Smooth muscle cell (in vitro differentiated cells): ENCODE data around the gene SPRYD4. TPM values are rescaled to one million over a fixed set of nuclear protein-coding genes. Genes with fewer than 3 reads are reported as not detected.

Experiments
- DNase-seq: peaks from one replicate; lab custom pipeline; 2025; ENCODE audit not compliant: unreplicated experiment; lab: John Stamatoyannopoulos, UW
- H2AFZ ChIP-seq: fragments of 200-600 bp; sonication (generic); 2 replicates; pipeline ENCODE4 v1.6.0; 2016; ENCODE audit warnings: antibody characterized with exemption, low read depth, mild to moderate bottlenecking
- H3F3A ChIP-seq: fragments of 200-600 bp; sonication (generic); 2 replicates; pipeline ENCODE4 v1.6.0; 2017; ENCODE audit warnings: antibody characterized with exemption, low read depth
- H3K27ac ChIP-seq: fragments of 200-600 bp; sonication (generic); 2 replicates; pipeline ENCODE4 v1.5.1; 2016; ENCODE audit warnings: low read depth, mild to moderate bottlenecking
- H3K27me3 ChIP-seq: fragments of 200-600 bp; sonication (generic); 2 replicates; pipeline ENCODE4 v1.6.1; 2016; ENCODE audit warnings: low read depth, mild to moderate bottlenecking
- H3K36me3 ChIP-seq: fragments of 200-600 bp; sonication (generic); 2 replicates; pipeline ENCODE4 v1.5.1; 2016; ENCODE audit warnings: low read depth
- H3K4me1 ChIP-seq: fragments of 200-600 bp; sonication (generic); 2 replicates; pipeline ENCODE4 v1.5.1; 2016; ENCODE audit warnings: low read depth
- H3K4me2 ChIP-seq: fragments of 200-600 bp; sonication (generic); 2 replicates; pipeline ENCODE4 v1.6.0; 2016; ENCODE audit warnings: mild to moderate bottlenecking
- H3K4me3 ChIP-seq: fragments of 200-600 bp; sonication (generic); 2 replicates; pipeline ENCODE4 v1.5.1; 2016; ENCODE audit warnings: mild to moderate bottlenecking
- H3K79me2 ChIP-seq: fragments of 200-600 bp; sonication (generic); 2 replicates; pipeline ENCODE4 v1.6.0; 2016; ENCODE audit warnings: low read depth, mild to moderate bottlenecking
- H3K9ac ChIP-seq: fragments of 200-600 bp; sonication (generic); 2 replicates; pipeline ENCODE4 v1.6.0; 2016; ENCODE audit warnings: low read depth
- H3K9me3 ChIP-seq: fragments of 200-600 bp; sonication (generic); replicated peaks from 2 replicates; pipeline ENCODE4 v1.5.1; 2016; ENCODE audit warnings: low read depth
- H4K20me1 ChIP-seq: fragments of 200-600 bp; sonication (generic); 2 replicates; pipeline ENCODE4 v1.6.0; 2016; ENCODE audit warnings: low read depth
- WGBS: methylation state at CpG from one replicate; pipeline ENCODE4 v1.1.7; 2016; ENCODE audit warnings: low lambda C conversion rate; 5-methylcytosine and 5-hydroxymethylcytosine counted together
- polyA plus RNA-seq: library from polyadenylated mRNA; unstranded; fragments of >200 nt; fragmentation: Nextera tagmentation; extraction: Ambion mirVana; gene quantifications from 2 replicates; pipeline ENCODE4 v1.2.1, GENCODE V29; 2016
- total RNA-seq: library from RNA; depleted of rRNA; stranded (reverse); fragments of >200 nt; gene quantifications from 2 replicates; pipeline ENCODE4 v1.2.3, GENCODE V29; 2014
- TF ChIP-seq, protein P1 (sequence below): fragments of 200-600 bp; sonication (generic); IDR thresholded peaks from 2 replicates; pipeline ENCODE4 v1.5.1; 2017; ENCODE audit warnings: borderline replicate concordance, mild to moderate bottlenecking, antibody characterized with exemption; ENCODE audit not compliant: insufficient read depth, poor library complexity, severe bottlenecking

Gene SPRYD4
- total and polyA plus RNA-seq, 2 experiments from 2014 or later: 0.71 to 1.0 TPM

- H3K9me3 ChIP-seq: no peaks in the 10 kb centered on the region
- no peaks in the 10 kb centered on the region for H3K36me3 ChIP-seq
- H2AFZ ChIP-seq: no peak overlapping the region
- H3F3A ChIP-seq: no peaks in the 10 kb centered on the region
- no peak overlapping the region for H3K4me3 ChIP-seq
- no peak overlapping the region for H3K27ac ChIP-seq
- DNase-seq: no peak
- no peaks in the 10 kb centered on the region for H3K27me3 ChIP-seq
- TF ChIP-seq, protein P1, sequence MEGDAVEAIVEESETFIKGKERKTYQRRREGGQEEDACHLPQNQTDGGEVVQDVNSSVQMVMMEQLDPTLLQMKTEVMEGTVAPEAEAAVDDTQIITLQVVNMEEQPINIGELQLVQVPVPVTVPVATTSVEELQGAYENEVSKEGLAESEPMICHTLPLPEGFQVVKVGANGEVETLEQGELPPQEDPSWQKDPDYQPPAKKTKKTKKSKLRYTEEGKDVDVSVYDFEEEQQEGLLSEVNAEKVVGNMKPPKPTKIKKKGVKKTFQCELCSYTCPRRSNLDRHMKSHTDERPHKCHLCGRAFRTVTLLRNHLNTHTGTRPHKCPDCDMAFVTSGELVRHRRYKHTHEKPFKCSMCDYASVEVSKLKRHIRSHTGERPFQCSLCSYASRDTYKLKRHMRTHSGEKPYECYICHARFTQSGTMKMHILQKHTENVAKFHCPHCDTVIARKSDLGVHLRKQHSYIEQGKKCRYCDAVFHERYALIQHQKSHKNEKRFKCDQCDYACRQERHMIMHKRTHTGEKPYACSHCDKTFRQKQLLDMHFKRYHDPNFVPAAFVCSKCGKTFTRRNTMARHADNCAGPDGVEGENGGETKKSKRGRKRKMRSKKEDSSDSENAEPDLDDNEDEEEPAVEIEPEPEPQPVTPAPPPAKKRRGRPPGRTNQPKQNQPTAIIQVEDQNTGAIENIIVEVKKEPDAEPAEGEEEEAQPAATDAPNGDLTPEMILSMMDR: no peak
- no peak overlapping the region for H3K4me2 ChIP-seq
- no peaks in the 10 kb centered on the region for H4K20me1 ChIP-seq
- H3K79me2 ChIP-seq: no peaks in the 10 kb centered on the region
- peaks cover 1% of the 10 kb centered on the region for H3K4me1 ChIP-seq
- H3K9ac ChIP-seq: no peak overlapping the region
- WGBS: 94% methylated on average over 4 of the region's 4 CpGs
Observed at GRCh38 chr12:56457817-56458216, 10.6 kb upstream of the SPRYD4 start.

DNA sequence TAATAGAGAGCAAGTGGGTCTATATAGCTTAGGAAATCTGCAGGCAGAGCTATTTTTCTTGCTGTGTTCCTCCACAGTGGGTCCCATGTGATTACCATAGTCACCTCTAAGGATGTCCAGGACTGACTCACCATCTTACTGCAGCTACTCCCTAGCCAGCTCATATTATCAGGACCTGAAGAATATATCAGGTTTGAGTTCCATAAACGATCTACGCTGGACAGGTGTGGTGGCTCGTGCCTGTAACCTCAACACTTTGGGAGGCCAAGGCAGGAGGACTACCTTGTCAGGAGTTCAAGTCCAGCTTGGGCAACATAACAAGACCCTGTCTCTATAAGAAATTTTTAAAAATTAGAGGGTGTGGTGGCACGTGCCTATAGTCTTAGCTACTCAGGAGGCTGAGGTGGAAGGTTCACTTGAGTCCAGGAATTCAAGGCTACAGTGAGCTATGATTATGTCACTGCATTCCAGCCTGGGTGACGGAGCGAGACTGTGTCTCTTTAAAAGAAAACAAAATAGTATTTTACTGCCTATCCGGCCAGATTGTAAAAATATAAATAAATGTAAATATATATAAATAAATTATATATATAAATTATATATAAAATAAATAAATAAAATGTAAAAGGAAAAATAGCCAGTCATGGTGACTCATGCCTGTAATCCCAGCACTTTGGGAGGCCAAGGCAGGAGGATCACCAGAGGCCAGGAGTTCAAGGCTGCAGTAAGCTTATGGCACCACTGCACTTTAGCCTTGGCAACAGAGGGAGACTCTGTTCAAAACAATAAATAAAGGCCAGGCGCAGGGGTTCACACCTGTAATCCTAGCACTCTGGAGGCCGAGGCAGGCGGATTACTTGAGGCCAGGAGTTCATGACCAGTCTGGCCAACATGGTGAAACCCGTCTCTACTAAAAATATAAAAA, 6.9 kb upstream of the SPRYD4 start:
- Histone ChIP-seq H3K4me1 (peaks cover 4% of the 10 kb centered on the region), H2AFZ (no peak overlapping the region), H3K79me2 (no peaks in the 10 kb centered on the region), H3K9ac (no peak overlapping the region), H3K36me3 (no peaks in the 10 kb centered on the region), H3K27me3 (no peaks in the 10 kb centered on the region), H4K20me1 (no peaks in the 10 kb centered on the region), H3K27ac (no peak overlapping the region), H3K4me3 (no peak overlapping the region), H3F3A (no peaks in the 10 kb centered on the region), H3K9me3 (no peaks in the 10 kb centered on the region), H3K4me2 (no peak overlapping the region)
- TF ChIP-seq, protein P1: no peak
- WGBS: 88% methylated on average over 11 of the region's 11 CpGs
- no peak for DNase-seq

DNA sequence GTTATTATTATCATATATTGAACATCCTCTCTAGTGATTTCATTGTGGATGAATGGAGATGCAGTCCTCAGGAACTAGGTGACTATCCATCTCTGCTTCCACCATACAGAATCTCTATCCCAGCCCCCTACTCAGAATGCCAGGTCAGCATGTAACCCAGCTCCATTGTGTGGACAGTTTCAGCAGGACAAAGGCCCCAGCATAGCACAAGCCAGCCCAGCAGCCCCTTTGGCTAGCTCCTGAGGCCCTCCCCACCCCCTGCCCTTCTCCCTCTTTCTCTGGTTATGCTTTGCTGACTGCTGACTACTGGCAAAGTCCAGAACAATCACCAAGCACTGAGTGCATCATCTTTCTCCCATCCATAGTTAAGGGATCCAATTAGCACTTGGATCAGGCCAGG, 5.8 kb upstream of the SPRYD4 start:
- H4K20me1 ChIP-seq: no peaks in the 10 kb centered on the region
- DNase-seq: no peak
- no peaks in the 10 kb centered on the region for H3K27me3 ChIP-seq
- TF ChIP-seq, protein P1: no peak
- H3K36me3 ChIP-seq: no peaks in the 10 kb centered on the region
- no peak overlapping the region for H3K9ac ChIP-seq
- H3K9me3 ChIP-seq: no peaks in the 10 kb centered on the region
- no peak overlapping the region for H3K4me2 ChIP-seq
- no peak overlapping the region for H3K4me3 ChIP-seq
- no peak overlapping the region for H2AFZ ChIP-seq
- no peaks in the 10 kb centered on the region for H3F3A ChIP-seq
- peaks cover 4% of the 10 kb centered on the region for H3K4me1 ChIP-seq
- H3K79me2 ChIP-seq: no peaks in the 10 kb centered on the region
- no peak overlapping the region for H3K27ac ChIP-seq
